Measurements from ENCODE around the gene CSF2. TPM values are rescaled to one million over a fixed set of nuclear protein-coding genes. Genes with fewer than 3 reads are reported as not detected.

The CSF2 gene
- polyA plus RNA-seq, 1 experiment: not detected

DNA sequence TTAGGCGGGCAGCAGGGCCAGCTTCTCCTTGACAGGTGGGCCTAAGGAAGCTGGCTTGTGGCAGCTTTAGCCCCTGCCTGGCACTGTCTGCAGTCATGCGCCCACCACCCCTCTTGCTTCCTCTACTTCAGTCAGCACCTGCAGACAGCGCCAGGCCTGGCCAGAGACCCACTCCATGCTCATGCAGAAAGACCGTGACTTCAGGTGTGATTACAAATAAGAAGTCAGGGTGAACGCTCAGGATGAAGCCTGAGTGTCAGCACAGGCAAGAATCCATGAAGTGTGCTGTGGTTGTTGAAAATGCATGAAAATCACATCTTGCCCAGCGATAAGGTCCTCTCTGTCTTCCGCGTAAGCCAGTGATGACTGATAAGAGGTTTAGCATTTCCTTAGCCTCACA, 3.4 kb downstream of the CSF2 start:
- Histone ChIP-seq H3K27me3 (ENCODE audit: control insufficient read depth, insufficient read depth, low read length) (no peaks in the 10 kb centered on the region), H3K9me3 (ENCODE audit: control insufficient read depth, insufficient read depth, low read length) (no peaks in the 10 kb centered on the region; the same call in 1 of the 2 replicates), H3K4me3 (ENCODE audit: low read depth, low read length) (no peak overlapping the region), H3K27ac (ENCODE audit: low read depth, low read length) (no peak overlapping the region)
- DNase-seq (ENCODE audit: low read depth, low spot score): no peak
- ChIA-PET POLR2A (no interaction called here), CTCF (interaction anchor here (1.3 kb wide), 1 partner anchor 14 kb away, joined by 7 read pairs; no protein-coding TSS in a partner anchor)
- TF ChIP-seq, protein P1, sequence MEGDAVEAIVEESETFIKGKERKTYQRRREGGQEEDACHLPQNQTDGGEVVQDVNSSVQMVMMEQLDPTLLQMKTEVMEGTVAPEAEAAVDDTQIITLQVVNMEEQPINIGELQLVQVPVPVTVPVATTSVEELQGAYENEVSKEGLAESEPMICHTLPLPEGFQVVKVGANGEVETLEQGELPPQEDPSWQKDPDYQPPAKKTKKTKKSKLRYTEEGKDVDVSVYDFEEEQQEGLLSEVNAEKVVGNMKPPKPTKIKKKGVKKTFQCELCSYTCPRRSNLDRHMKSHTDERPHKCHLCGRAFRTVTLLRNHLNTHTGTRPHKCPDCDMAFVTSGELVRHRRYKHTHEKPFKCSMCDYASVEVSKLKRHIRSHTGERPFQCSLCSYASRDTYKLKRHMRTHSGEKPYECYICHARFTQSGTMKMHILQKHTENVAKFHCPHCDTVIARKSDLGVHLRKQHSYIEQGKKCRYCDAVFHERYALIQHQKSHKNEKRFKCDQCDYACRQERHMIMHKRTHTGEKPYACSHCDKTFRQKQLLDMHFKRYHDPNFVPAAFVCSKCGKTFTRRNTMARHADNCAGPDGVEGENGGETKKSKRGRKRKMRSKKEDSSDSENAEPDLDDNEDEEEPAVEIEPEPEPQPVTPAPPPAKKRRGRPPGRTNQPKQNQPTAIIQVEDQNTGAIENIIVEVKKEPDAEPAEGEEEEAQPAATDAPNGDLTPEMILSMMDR (IDR thresholded peaks at IDR 0.05; ENCODE audit: low read depth, low read length): no peak

DNA sequence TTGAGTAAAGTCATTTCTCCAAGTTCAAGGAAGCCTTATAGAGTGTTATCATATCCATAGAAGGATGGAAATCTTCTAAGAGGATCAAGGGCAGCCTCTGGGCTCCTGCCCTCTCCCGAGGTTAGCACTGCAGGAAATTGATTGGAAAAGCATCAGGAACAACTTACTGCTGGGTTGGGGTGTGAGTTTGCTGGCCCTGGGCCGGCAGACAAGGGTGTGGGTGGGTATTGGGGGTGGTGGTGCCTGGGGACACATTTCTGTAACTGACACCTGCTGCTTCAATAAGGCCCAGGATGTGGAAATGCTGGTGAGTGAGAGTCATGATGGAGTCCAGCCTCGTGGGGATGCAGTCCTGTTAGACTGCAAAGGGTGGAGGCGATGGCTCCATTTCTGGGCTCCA, 5.5 kb downstream of the CSF2 start:
- DNase-seq (ENCODE audit: low read depth, low spot score): no peak
- no peak overlapping the region for H3K4me3 ChIP-seq (ENCODE audit: low read depth, low read length)
- ChIA-PET POLR2A (no interaction called here), CTCF (no interaction called here)
- H3K27me3 ChIP-seq (ENCODE audit: control insufficient read depth, insufficient read depth, low read length): no peaks in the 10 kb centered on the region
- no peaks in the 10 kb centered on the region; the same call in 1 of the 2 replicates for H3K9me3 ChIP-seq (ENCODE audit: control insufficient read depth, insufficient read depth, low read length)
- TF ChIP-seq, protein P1 (IDR thresholded peaks at IDR 0.05; ENCODE audit: low read depth, low read length): no peak
- H3K27ac ChIP-seq (ENCODE audit: low read depth, low read length): no peak overlapping the region

DNA sequence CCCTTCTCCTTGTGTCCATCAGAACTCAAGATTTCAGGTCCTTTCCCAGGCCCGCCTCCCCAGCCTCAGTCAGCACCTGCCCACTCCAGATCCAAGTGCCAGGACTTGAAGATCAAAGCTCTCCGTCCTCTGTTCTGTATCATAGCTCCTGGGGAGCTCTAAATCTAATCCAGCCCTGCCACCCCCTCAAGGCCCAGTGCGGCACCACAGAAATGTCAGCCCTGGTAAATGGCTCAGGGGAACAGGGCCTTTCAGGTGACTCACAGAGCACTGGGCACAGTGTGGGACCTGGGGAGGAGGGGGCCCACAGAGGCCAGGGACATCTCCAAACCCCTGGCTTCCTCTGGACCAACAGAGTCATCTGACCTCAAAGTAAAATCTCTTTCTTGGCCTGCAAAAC, 6.0 kb downstream of the CSF2 start:
- TF ChIP-seq, protein P1 (IDR thresholded peaks at IDR 0.05; ENCODE audit: low read depth, low read length): no peak
- Histone ChIP-seq H3K27ac (ENCODE audit: low read depth, low read length) (no peak overlapping the region), H3K27me3 (ENCODE audit: control insufficient read depth, insufficient read depth, low read length) (no peaks in the 10 kb centered on the region), H3K9me3 (ENCODE audit: control insufficient read depth, insufficient read depth, low read length) (no peaks in the 10 kb centered on the region; the same call in 1 of the 2 replicates), H3K4me3 (ENCODE audit: low read depth, low read length) (no peak overlapping the region)
- no peak for DNase-seq (ENCODE audit: low read depth, low spot score)
- ChIA-PET POLR2A (no interaction called here), CTCF (interaction anchor here (1.3 kb wide), 1 partner anchor 16 kb away, joined by 3 read pairs; no protein-coding TSS in a partner anchor)

DNA sequence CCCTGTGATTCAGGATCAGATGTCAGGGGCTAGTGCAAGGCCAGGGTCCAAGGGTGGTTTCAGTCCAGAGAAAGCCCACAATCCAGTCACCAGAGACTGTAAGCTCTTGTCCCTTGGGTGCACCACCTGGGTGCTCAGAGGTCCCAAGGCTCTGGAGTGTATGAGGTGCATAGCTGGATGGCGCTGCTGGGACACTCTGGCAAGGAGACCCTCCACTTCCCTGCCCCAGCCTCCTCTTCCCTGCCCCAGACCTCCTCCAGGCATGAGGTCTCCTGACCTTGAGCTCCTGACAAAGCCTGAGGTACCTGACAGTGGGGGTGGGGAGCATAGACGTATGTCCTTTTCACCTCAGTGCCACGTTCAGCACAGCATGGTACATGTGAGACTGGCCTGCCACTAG, 7.0 kb downstream of the CSF2 start:
- ChIA-PET POLR2A (no interaction called here), CTCF (interaction anchor here (1.3 kb wide), 1 partner anchor 17 kb away, joined by 3 read pairs; no protein-coding TSS in a partner anchor)
- H3K27ac ChIP-seq (ENCODE audit: low read depth, low read length): no peak overlapping the region
- no peaks in the 10 kb centered on the region for H3K9me3 ChIP-seq (ENCODE audit: control insufficient read depth, insufficient read depth, low read length)
- no peak overlapping the region for H3K4me3 ChIP-seq (ENCODE audit: low read depth, low read length)
- DNase-seq (ENCODE audit: low read depth, low spot score): no peak
- H3K27me3 ChIP-seq (ENCODE audit: control insufficient read depth, insufficient read depth, low read length): no peaks in the 10 kb centered on the region
- TF ChIP-seq, protein P1 (IDR thresholded peaks at IDR 0.05; ENCODE audit: low read depth, low read length): no peak

DNA sequence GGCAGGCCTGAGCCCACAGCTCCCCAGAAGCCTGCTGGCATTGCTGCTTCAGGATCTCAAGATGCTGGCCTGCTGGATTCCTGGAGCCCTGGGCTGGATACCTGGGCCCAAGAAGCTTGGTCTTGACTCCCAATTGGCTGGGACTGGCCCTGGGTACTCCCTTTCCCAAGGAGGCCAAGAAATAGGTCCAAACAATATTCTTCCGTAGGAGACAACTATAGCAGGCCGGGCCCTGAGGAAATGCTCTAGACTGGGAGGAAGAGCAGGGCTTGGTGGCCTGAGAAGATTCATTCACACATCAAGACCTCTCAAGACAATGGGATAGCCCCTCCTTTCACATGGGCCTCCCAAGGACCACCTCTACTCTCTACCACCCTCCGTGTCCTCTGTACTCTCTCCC, 7.9 kb downstream of the CSF2 start:
- TF ChIP-seq, protein P1 (IDR thresholded peaks at IDR 0.05; ENCODE audit: low read depth, low read length): no peak
- Histone ChIP-seq H3K27ac (ENCODE audit: low read depth, low read length) (no peak overlapping the region), H3K4me3 (ENCODE audit: low read depth, low read length) (no peak overlapping the region), H3K9me3 (ENCODE audit: control insufficient read depth, insufficient read depth, low read length) (no peaks in the 10 kb centered on the region), H3K27me3 (ENCODE audit: control insufficient read depth, insufficient read depth, low read length) (no peaks in the 10 kb centered on the region)
- CTCF ChIA-PET: interaction anchor here (1.5 to 1.6 kb wide), 2 partner anchors 16 to 18 kb away, joined by 4 to 7 read pairs; no protein-coding TSS in a partner anchor
- DNase-seq (ENCODE audit: low read depth, low spot score): no peak
- POLR2A ChIA-PET: no interaction called here
